ENCODE data around the gene BTG3. TPM values are rescaled to one million over a fixed set of nuclear protein-coding genes. Genes with fewer than 3 reads are reported as not detected.
A peak's percentile ranks its signal among the peaks of the same experiment; 100 is the strongest.

The BTG3 gene
- total RNA-seq, 2 experiments from 2014 or later: 38.8 to 38.9 TPM

DNA sequence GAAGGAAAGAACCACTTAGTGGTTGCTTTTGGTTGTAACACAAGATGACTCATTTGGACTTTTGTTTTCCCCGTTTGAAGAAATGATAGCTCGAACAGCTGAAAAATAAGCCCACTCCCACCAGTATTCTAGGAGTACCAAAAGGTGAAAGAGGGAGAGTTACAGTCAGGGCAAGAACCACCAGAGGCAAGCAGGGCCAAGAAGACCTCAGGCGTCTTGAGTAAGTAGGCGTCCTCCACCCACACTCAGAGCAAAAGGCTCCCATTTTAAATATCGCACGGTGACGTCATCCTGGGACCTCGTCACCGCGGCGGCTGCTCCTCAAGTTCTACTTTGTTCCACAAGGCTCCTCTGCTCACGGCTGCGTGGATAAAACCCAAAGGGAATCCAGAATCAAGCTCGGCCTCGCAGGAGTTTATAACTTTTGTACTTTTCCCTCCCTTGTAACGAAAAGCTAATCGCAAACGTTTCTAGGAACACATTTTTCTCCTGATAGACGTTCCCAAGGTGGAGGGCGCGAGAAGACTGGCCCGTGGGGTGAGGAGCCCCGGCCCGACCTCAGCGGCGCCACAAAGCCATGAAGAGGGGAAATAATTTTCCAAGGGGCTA, 1.2 kb downstream of the BTG3 start:
- DNase-seq (peak; percentile 92), ATAC-seq (peak; percentile 64)
- Mint-ChIP-seq H3K4me1 (ENCODE audit: low read depth) (peaks cover 32% of the 10 kb centered on the region), H3K9me3 (no peaks in the 10 kb centered on the region), H3K27ac (peak overlapping the region; percentile 95), H3K36me3 (ENCODE audit: low read depth) (peaks cover 44% of the 10 kb centered on the region), H3K27me3 (no peaks in the 10 kb centered on the region), H3K4me3 (peak overlapping the region; percentile 83)
- ChIA-PET POLR2A (interaction anchor here (0.7 to 1.6 kb wide), 8 partner anchors 9 to 208 kb away, joined by 3 to 8 read pairs (median 3); partner anchors contain the start of genes C21orf91 and CXADR), CTCF (interaction anchor here (0.7 to 1.5 kb wide), 6 partner anchors 9 to 226 kb away, joined by 3 to 4 read pairs (median 3); no protein-coding TSS in a partner anchor)
- TF ChIP-seq, protein P1, sequence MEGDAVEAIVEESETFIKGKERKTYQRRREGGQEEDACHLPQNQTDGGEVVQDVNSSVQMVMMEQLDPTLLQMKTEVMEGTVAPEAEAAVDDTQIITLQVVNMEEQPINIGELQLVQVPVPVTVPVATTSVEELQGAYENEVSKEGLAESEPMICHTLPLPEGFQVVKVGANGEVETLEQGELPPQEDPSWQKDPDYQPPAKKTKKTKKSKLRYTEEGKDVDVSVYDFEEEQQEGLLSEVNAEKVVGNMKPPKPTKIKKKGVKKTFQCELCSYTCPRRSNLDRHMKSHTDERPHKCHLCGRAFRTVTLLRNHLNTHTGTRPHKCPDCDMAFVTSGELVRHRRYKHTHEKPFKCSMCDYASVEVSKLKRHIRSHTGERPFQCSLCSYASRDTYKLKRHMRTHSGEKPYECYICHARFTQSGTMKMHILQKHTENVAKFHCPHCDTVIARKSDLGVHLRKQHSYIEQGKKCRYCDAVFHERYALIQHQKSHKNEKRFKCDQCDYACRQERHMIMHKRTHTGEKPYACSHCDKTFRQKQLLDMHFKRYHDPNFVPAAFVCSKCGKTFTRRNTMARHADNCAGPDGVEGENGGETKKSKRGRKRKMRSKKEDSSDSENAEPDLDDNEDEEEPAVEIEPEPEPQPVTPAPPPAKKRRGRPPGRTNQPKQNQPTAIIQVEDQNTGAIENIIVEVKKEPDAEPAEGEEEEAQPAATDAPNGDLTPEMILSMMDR (IDR thresholded peaks at IDR 0.05): no peak
- intact Hi-C loops (cut with micrococcal nuclease): loop anchor here (10.0 kb wide), 1 partner anchor 173 kb away; no protein-coding TSS in a partner anchor

DNA sequence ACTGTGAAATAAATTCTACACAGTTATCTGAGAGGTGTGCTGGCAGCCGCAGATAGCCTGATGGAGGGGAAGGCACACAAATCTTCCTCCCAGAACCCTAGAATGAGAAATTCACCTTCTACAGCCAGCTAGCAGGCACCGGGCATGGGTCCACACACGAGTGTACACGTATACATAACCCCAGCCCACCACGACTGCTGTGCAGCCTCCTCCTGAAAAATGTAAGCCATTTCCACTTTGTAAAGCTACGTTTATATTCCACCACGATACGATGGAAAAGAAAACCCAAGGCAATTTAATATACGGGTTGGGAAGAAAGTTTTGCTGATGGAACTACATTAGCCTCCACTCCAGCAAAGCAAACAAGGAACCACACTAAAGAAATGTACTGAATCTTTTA, 1.8 kb downstream of the BTG3 start:
- H3K27me3 Mint-ChIP-seq: no peaks in the 10 kb centered on the region
- no peaks in the 10 kb centered on the region for H3K9me3 Mint-ChIP-seq
- H3K4me3 Mint-ChIP-seq: peak overlapping the region; percentile 83
- CTCF ChIA-PET: interaction anchor here (0.7 to 1.5 kb wide), 4 partner anchors 9 to 225 kb away, joined by 3 to 4 read pairs (median 4); no protein-coding TSS in a partner anchor
- intact Hi-C loops (cut with micrococcal nuclease): loop anchor here (10.0 kb wide), 1 partner anchor 174 kb away; no protein-coding TSS in a partner anchor
- TF ChIP-seq, protein P1 (IDR thresholded peaks at IDR 0.05): no peak
- DNase-seq: peak; percentile 12
- no peak for ATAC-seq
- peaks cover 44% of the 10 kb centered on the region for H3K36me3 Mint-ChIP-seq (ENCODE audit: low read depth)
- peaks cover 31% of the 10 kb centered on the region for H3K4me1 Mint-ChIP-seq (ENCODE audit: low read depth)
- H3K27ac Mint-ChIP-seq: peak overlapping the region; percentile 95
- POLR2A ChIA-PET: interaction anchor here (0.7 to 1.6 kb wide), 3 partner anchors 9 to 173 kb away, joined by 3 to 8 read pairs (median 6); no protein-coding TSS in a partner anchor

DNA sequence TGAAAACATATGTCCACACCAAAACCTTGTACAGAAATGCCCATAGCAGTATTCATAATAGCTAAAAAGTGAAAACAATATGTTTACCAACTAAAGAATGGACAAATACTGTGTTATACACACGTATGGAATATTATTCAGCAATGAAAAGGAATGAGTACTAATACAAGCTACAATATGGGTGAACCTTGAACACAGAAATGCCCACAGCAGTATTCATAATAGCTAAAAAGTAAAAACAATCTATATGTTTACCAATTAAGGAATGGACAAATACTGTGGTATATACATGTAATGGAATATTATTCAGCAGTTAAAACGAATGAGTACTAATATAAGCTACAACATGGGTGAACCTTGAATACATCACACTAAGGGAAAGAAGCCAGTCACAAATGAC, 3.0 kb downstream of the BTG3 start:
- Mint-ChIP-seq H3K27me3 (no peaks in the 10 kb centered on the region), H3K4me1 (ENCODE audit: low read depth) (peaks cover 31% of the 10 kb centered on the region), H3K27ac (no peak overlapping the region), H3K9me3 (no peaks in the 10 kb centered on the region), H3K36me3 (ENCODE audit: low read depth) (peaks cover 46% of the 10 kb centered on the region), H3K4me3 (no peak overlapping the region)
- ChIA-PET POLR2A (interaction anchor here (0.8 kb wide), 1 partner anchor 11 kb away, joined by 3 read pairs; no protein-coding TSS in a partner anchor), CTCF (interaction anchor here (0.7 to 1.2 kb wide), 2 partner anchors 8 to 11 kb away, joined by 4 read pairs; no protein-coding TSS in a partner anchor)
- TF ChIP-seq, protein P1 (IDR thresholded peaks at IDR 0.05): no peak
- ATAC-seq (no peak), DNase-seq (no peak)
- intact Hi-C loops (cut with micrococcal nuclease): loop anchor here (10.0 kb wide), 1 partner anchor 175 kb away; no protein-coding TSS in a partner anchor

DNA sequence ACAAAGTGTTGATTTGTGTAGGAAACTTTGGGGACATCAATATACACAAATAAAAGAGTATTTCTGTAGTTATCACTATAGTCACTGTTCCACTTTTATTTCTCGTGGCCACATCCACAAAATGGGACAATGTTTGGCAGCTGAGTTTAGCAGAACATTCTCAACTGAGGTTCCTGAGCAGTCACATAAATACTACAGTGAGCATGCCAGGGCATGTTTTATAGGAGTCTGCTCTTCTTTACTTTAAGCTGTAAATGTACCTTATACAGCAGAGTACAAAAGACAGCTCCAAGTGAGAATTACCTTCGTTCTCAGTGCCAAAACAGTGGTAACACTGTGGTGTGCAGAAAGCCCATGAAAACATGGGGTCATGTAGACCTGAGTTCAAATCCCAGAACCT, 5.0 kb downstream of the BTG3 start:
- no peak overlapping the region for H3K4me3 Mint-ChIP-seq
- intact Hi-C loops (cut with micrococcal nuclease): no loop called here
- no peaks in the 10 kb centered on the region for H3K9me3 Mint-ChIP-seq

More for the DNA sequence above, 5.0 kb downstream of the BTG3 start:
- CTCF ChIA-PET: no interaction called here
- Mint-ChIP-seq H3K27ac (no peak overlapping the region), H3K27me3 (no peaks in the 10 kb centered on the region), H3K4me1 (ENCODE audit: low read depth) (peaks cover 46% of the 10 kb centered on the region), H3K36me3 (ENCODE audit: low read depth) (peaks cover 62% of the 10 kb centered on the region)
- no peak for DNase-seq
- TF ChIP-seq, protein P1 (IDR thresholded peaks at IDR 0.05): no peak
- no peak for ATAC-seq
- POLR2A ChIA-PET: no interaction called here
